Mammary epithelial cell (primary cell): ENCODE measurements around the gene SAXO2.
"Not testable (repeated sequence)": the region's sequence is repeated elsewhere in the genome, so short reads cannot be mapped to it uniquely, and the experiment has no call there.

Experiments used
- CTCF ChIP-seq, 2 donors: IDR thresholded peaks in 1 of 2; conservative IDR thresholded peaks in 1 of 2; 2 replicates each; pipeline ENCODE4 v1.5.1; 2011 to 2012; ENCODE audit warnings: inconsistent platforms in 2 of 2, low read length in 2 of 2, mild to moderate bottlenecking in 2 of 2, control low read depth in 1 of 2, low read depth in 1 of 2; ENCODE audit not compliant: insufficient read depth in 1 of 2; ENCODE audit errors: extremely low read depth in 1 of 2
- EZH2 ChIP-seq: IDR thresholded peaks from 2 replicates; pipeline ENCODE4 v1.6.1; 2012; ENCODE audit warnings: low read length, inconsistent platforms, borderline replicate concordance

DNA sequence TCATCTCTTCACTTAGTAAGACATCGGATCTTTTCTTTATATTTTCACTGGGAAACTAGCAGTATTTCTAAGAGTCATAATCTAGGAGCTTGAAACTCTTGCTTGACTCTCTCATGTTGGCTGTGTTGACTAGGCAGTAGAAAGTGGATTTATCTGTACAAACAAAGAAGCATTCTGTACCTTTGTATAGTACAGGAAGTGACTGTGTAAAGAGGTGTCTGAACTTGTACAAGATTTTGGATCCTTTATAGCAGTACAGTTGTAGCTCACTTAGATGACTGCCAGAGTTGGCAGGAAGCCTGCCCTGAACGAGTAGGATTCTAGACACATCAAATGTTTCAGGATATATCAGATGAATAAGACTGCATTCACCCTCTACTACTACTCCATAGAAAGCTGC, 5.8 kb downstream of the SAXO2 start:
- not testable (repeated sequence) for TF ChIP-seq CTCF (conservative IDR thresholded peaks at IDR 0.05 in 1 of 2, IDR thresholded peaks at IDR 0.05 in 1 of 2; ENCODE audit: extremely low read depth in 1 of 2, insufficient read depth in 1 of 2, low read depth in 1 of 2, low read length in 2 of 2); EZH2
